K562 (cell line): Measurements from ENCODE around the gene VRK3. TPM values are rescaled to one million over a fixed set of nuclear protein-coding genes. Genes with fewer than 3 reads are reported as not detected.
A peak's percentile ranks its signal among the peaks of the same experiment; 100 is the strongest.

Experiments
- ATAC-seq: fragments of 200-7000 bp; cut with Tn5 transposase; 3 replicates; pipeline ENCODE4 v1.9.1; 2020; ENCODE audit warnings: moderate library complexity
- BruUV-seq: library from RNA; stranded (reverse); fragments of 400-500 nt; replicated peaks from 2 replicates; lab custom pipeline; 2021; lab: Mats Ljungman, UMichigan
- CTCF ChIA-PET: fragments of 300-600 bp; formaldehyde crosslinking; extraction: SDS; loops from one replicate; lab custom pipeline; 2021; ENCODE audit warnings: low intra/inter-chr PET ratio; lab: Yijun Ruan, JAX
- POLR2A ChIA-PET: fragments of 300-600, 350-650 bp; sonication (Branson Sonifier 250); formaldehyde crosslinking; extraction: SDS; loops from one replicate; lab custom pipeline; 2021; ENCODE audit warnings: antibody characterized with exemption, inconsistent platforms; lab: Yijun Ruan, JAX
- DNase-seq, 4 experiments: peaks; one replicate each; pipeline versions ENCODE4 v3.0.0 to v3.0.0-alpha.2; 2011 to 2018; ENCODE audit warnings: low spot score in 3 of 4, mixed read lengths in 3 of 4; ENCODE audit errors: extremely low read depth in 1 of 4
- FAIRE-seq: peaks from 2 replicates; lab custom pipeline; 2011; peaks lifted over from hg19 to GRCh38; lab: Jason Lieb, UNC
- H2AFZ ChIP-seq: 2 replicates; pipeline ENCODE4 v1.6.0; 2011; ENCODE audit warnings: low read depth, low read length, control low read depth, inconsistent platforms
- H3K27ac ChIP-seq: fragments of 200-600 bp; 3 replicates; pipeline ENCODE4 v1.8.0; 2011; ENCODE audit warnings: low read depth, mild to moderate bottlenecking, control low read depth, inconsistent platforms, low read length, moderate library complexity, mixed read lengths; ENCODE audit errors: extremely low read depth
- H3K27me3 ChIP-seq, 2 experiments: fragments of 300-600 bp in 1 of 2; 2 replicates in 1 of 2; 3 replicates in 1 of 2; pipeline versions ENCODE4 v1.6.0 to v1.8.0; 2011; ENCODE audit warnings: inconsistent platforms in 2 of 2, low read length in 2 of 2, mild to moderate bottlenecking in 1 of 2, mixed read lengths in 1 of 2, moderate library complexity in 1 of 2; ENCODE audit not compliant: control insufficient read depth in 2 of 2, insufficient read depth in 2 of 2
- H3K36me3 ChIP-seq: fragments of 300-600 bp; 3 replicates; pipeline ENCODE4 v1.8.0; 2011; ENCODE audit warnings: mild to moderate bottlenecking, low read length, inconsistent platforms; ENCODE audit not compliant: control insufficient read depth, insufficient read depth
- H3K4me1 ChIP-seq, 2 experiments: fragments of 200-600 bp in 1 of 2; replicated peaks in 1 of 2; 2 replicates in 1 of 2; 3 replicates in 1 of 2; pipeline versions ENCODE4 v1.5.1 to v1.8.0; 2011; ENCODE audit warnings: inconsistent platforms in 2 of 2, low read length in 2 of 2, mild to moderate bottlenecking in 1 of 2, mixed read lengths in 1 of 2, moderate library complexity in 1 of 2; ENCODE audit not compliant: control insufficient read depth in 2 of 2, insufficient read depth in 2 of 2
- H3K4me2 ChIP-seq: 2 replicates; pipeline ENCODE4 v1.6.1; 2011; ENCODE audit warnings: low read length, control low read depth, inconsistent platforms, mixed read lengths; ENCODE audit not compliant: insufficient read depth
- H3K4me3 ChIP-seq: fragments of 200-600 bp; sonication (generic), shearing (Covaris generic); 2 replicates; pipeline ENCODE4 v1.5.1; 2016; ENCODE audit warnings: control low read depth, inconsistent platforms
- H3K79me2 ChIP-seq: fragments of 200-600 bp; 3 replicates; pipeline ENCODE4 v1.8.0; 2011; ENCODE audit warnings: low read length, inconsistent platforms; ENCODE audit not compliant: control insufficient read depth, insufficient read depth
- H3K9ac ChIP-seq, 2 experiments: 2 replicates each; pipeline versions ENCODE4 v1.6.0 to v1.6.1; 2011; ENCODE audit warnings: low read depth in 2 of 2, low read length in 2 of 2, control low read depth in 1 of 2, inconsistent platforms in 1 of 2, mild to moderate bottlenecking in 1 of 2, mixed read lengths in 1 of 2; ENCODE audit not compliant: insufficient read depth in 1 of 2
- H3K9me1 ChIP-seq: one replicate; pipeline ENCODE4 v1.6.0; 2011; ENCODE audit warnings: inconsistent platforms, mild to moderate bottlenecking, low read length, moderate library complexity; ENCODE audit not compliant: control insufficient read depth, insufficient read depth
- H3K9me3 ChIP-seq: replicated peaks from 2 replicates; pipeline ENCODE4 v1.5.1; 2011; ENCODE audit warnings: low read depth, low read length, inconsistent platforms; ENCODE audit not compliant: control insufficient read depth, insufficient read depth
- H4K20me1 ChIP-seq: replicated peaks from 2 replicates; pipeline ENCODE4 v1.6.1; 2011; ENCODE audit warnings: low read length, inconsistent platforms, mixed read lengths; ENCODE audit not compliant: control insufficient read depth, insufficient read depth
- COPS2 ChIP-seq: fragments of 450-650 bp; conservative IDR thresholded peaks from 2 replicates; pipeline ENCODE4 v1.6.1; 2016; ENCODE audit warnings: mild to moderate bottlenecking, moderate library complexity
- FOXM1 ChIP-seq, 2 experiments: fragments of 450-650 bp in 1 of 2; sonication (generic) in 1 of 2; formaldehyde crosslinking in 1 of 2; IDR thresholded peaks; 2 replicates each; pipeline versions ENCODE4 v1.6.1 to v1.9.0; 2017 to 2022; ENCODE audit warnings: low read depth in 2 of 2, mild to moderate bottlenecking in 2 of 2, missing genetic modification reagents in 1 of 2, moderate library complexity in 1 of 2
- HEY1 ChIP-seq: fragments of 250-450 bp; sonication (Bioruptor Pico); IDR thresholded peaks from 2 replicates; pipeline ENCODE4 v1.5.0; 2020; ENCODE audit warnings: mild to moderate bottlenecking, moderate library complexity, borderline replicate concordance
- MBD2 ChIP-seq: sonication (generic); IDR thresholded peaks from 2 replicates; pipeline ENCODE4 v1.6.1; 2016; ENCODE audit warnings: low read depth, borderline replicate concordance
- MTA3 ChIP-seq: fragments of 450-650 bp; formaldehyde crosslinking; IDR thresholded peaks from 2 replicates; pipeline ENCODE4 v1.6.1; 2017; ENCODE audit warnings: mild to moderate bottlenecking, borderline replicate concordance
- RBM25 ChIP-seq: fragments of 200-400 bp; formaldehyde crosslinking; IDR thresholded peaks from 2 replicates; pipeline ENCODE4 v1.6.1; 2018; ENCODE audit warnings: low read length, low read depth, moderate library complexity; ENCODE audit not compliant: severe bottlenecking
- SREBF1 ChIP-seq: fragments of 150-350 bp; IDR thresholded peaks from 2 replicates; pipeline ENCODE4 v1.6.1; 2014; ENCODE audit warnings: antibody characterized with exemption, low read depth, low read length, borderline replicate concordance
- TEAD4 ChIP-seq, 2 experiments: sonication (generic) in 1 of 2; formaldehyde crosslinking in 1 of 2; IDR thresholded peaks; 2 replicates each; pipeline versions ENCODE4 v1.6.1 to v1.8.0; 2012 to 2022; ENCODE audit warnings: borderline replicate concordance in 1 of 2, inconsistent platforms in 1 of 2, low read length in 1 of 2, mild to moderate bottlenecking in 1 of 2, missing genetic modification reagents in 1 of 2
- TRIM24 ChIP-seq, 2 experiments: fragments of 450-650 bp; IDR thresholded peaks; 2 replicates each; pipeline ENCODE4 v1.6.1; 2016
- TRIM28 ChIP-seq: fragments of 450-650 bp; IDR thresholded peaks from 2 replicates; pipeline ENCODE4 v1.6.1; 2017
- XRCC3 ChIP-seq: fragments of 450-650 bp; IDR thresholded peaks from 2 replicates; pipeline ENCODE4 v1.6.1; 2017; ENCODE audit warnings: mild to moderate bottlenecking, moderate library complexity
- ZNF280A ChIP-seq: fragments of 450-650 bp; IDR thresholded peaks from 2 replicates; pipeline ENCODE4 v1.6.1; 2018; ENCODE audit warnings: mild to moderate bottlenecking, low read depth; ENCODE audit not compliant: partially characterized antibody
- ZNF41 ChIP-seq: fragments of 250-450 bp; sonication (Bioruptor Pico); conservative IDR thresholded peaks from 2 replicates; pipeline ENCODE4 v1.4.0; 2020; ENCODE audit warnings: mild to moderate bottlenecking
- ZNF507 ChIP-seq: conservative IDR thresholded peaks from 2 replicates; pipeline ENCODE4 v1.6.1; 2017; ENCODE audit warnings: missing genetic modification characterization, missing compliant biosample characterization
- ZNF75A ChIP-seq: fragments of 450-650 bp; formaldehyde crosslinking; IDR thresholded peaks from 2 replicates; pipeline ENCODE4 v1.4.0; 2020; ENCODE audit warnings: mild to moderate bottlenecking
- ZNF780A ChIP-seq: fragments of 250-450 bp; sonication (Bioruptor Pico); IDR thresholded peaks from 2 replicates; pipeline ENCODE4 v1.5.0; 2021; ENCODE audit warnings: mild to moderate bottlenecking
- WGBS: fragments of 100-300 bp; shearing (Covaris generic); methylation state at CpG from one replicate; pipeline ENCODE4 v1.1.6; 2016; ENCODE audit warnings: low coverage, mixed read lengths; ENCODE audit not compliant: insufficient coverage; ENCODE audit errors: missing lambda C conversion rate; 5-methylcytosine and 5-hydroxymethylcytosine counted together
- in situ Hi-C: fragments of 300-500 bp; cut with MboI; formaldehyde crosslinking; loops from 4 replicates; pipeline ENCODE4 v1.15.0; 2018; ENCODE audit warnings: inconsistent platforms, mixed read lengths
- intact Hi-C: fragments of 100-400 bp; cut with micrococcal nuclease; formaldehyde crosslinking; loops from 2 replicates; pipeline ENCODE4 v1.14.2; 2022
- polyA plus RNA-seq, 8 experiments: library from polyadenylated mRNA; depleted of rRNA in 4 of 8; stranded (reverse) in 5 of 8; unstranded in 3 of 8; fragments of >200 nt; fragmentation: Nextera tagmentation in 2 of 8; fragmentation: Illumina TruSeq in 1 of 8; extraction: Ambion mirVana in 2 of 8; extraction: Trizol in 1 of 8; gene quantifications; 2 replicates each; pipeline versions ENCODE4 v1.2.1 to v1.2.3, GENCODE V29; 2011 to 2014; ENCODE audit warnings: inconsistent platforms in 1 of 8, missing spikeins in 1 of 8
- total RNA-seq, 7 experiments: library from RNA; depleted of rRNA in 6 of 7; stranded (reverse); fragments of >200 nt in 6 of 7; fragmentation: Illumina TruSeq in 2 of 7; extraction: Trizol in 2 of 7; gene quantifications; 2 replicates each; pipeline versions ENCODE4 v1.2.1 to v1.2.3, GENCODE V29; 2011 to 2021; ENCODE audit warnings: low replicate concordance in 1 of 7
- TF ChIP-seq, protein P1 (sequence below): fragments of 450-650 bp; IDR thresholded peaks from 2 replicates; pipeline ENCODE4 v1.7.0; 2016; ENCODE audit warnings: borderline replicate concordance
- TF ChIP-seq, protein P2 (sequence below): fragments of 250-450 bp; sonication (Bioruptor Pico); IDR thresholded peaks from 2 replicates; pipeline ENCODE4 v1.8.0; 2022; ENCODE audit warnings: inconsistent platforms, mild to moderate bottlenecking, moderate library complexity, borderline replicate concordance

The VRK3 gene
- total and polyA plus RNA-seq, 9 of the 15 experiments (the other 6 are each of a cell fraction or from before 2014, with no cell fraction given), result 25.6 to 94.3 (median 42.9) TPM

GRCh38 chr19:50059045-50059444, 33.9 kb upstream of the VRK3 start:
- H3K27ac ChIP-seq, result no peak overlapping the region
- H3K4me2 ChIP-seq, result no peak overlapping the region
- H3K9me3 ChIP-seq, result peaks cover 19% of the 10 kb centered on the region
- DNase-seq (no peak), ATAC-seq (no peak), FAIRE-seq (no peak)
- H3K27me3 ChIP-seq, result no peaks in the 10 kb centered on the region; a peak in 1 of 5 replicates
- H3K36me3 ChIP-seq, result no peaks in the 10 kb centered on the region
- no peaks in the 10 kb centered on the region for H4K20me1 ChIP-seq
- no peak overlapping the region for H3K9ac ChIP-seq
- BruUV-seq, result no TSS peak
- 9% methylated on average over 6 of the region's 6 CpGs for WGBS
- in situ Hi-C loops, result no loop called here
- intact Hi-C loops, result no loop called here
- H3K4me3 ChIP-seq, result no peak overlapping the region
- no peaks in the 10 kb centered on the region for H3K9me1 ChIP-seq
- H3K4me1 ChIP-seq, result no peaks in the 10 kb centered on the region; a peak in 2 of 5 replicates
- ChIA-PET POLR2A (no interaction called here), CTCF (no interaction called here)
- H2AFZ ChIP-seq, result no peak overlapping the region
- H3K79me2 ChIP-seq, result no peaks in the 10 kb centered on the region
- TF ChIP-seq SREBF1, result no peak
- peak; percentile 30 for TF ChIP-seq RBM25
- TF ChIP-seq TRIM24 (IDR thresholded peaks at IDR 0.05), result peak in 1 of 2 experiments; percentile 60; a peak in 2 of 4 replicates
- TF ChIP-seq TEAD4 (IDR thresholded peaks at IDR 0.05; ENCODE audit: low read length), result 0 out of 2 replicates have a peak, but pooled peaks have one; percentile 7
- TF ChIP-seq TEAD4 (CRISPR knock-in tag; IDR thresholded peaks at IDR 0.05; ENCODE audit: borderline replicate concordance), result no peak
- TF ChIP-seq, protein P1, sequence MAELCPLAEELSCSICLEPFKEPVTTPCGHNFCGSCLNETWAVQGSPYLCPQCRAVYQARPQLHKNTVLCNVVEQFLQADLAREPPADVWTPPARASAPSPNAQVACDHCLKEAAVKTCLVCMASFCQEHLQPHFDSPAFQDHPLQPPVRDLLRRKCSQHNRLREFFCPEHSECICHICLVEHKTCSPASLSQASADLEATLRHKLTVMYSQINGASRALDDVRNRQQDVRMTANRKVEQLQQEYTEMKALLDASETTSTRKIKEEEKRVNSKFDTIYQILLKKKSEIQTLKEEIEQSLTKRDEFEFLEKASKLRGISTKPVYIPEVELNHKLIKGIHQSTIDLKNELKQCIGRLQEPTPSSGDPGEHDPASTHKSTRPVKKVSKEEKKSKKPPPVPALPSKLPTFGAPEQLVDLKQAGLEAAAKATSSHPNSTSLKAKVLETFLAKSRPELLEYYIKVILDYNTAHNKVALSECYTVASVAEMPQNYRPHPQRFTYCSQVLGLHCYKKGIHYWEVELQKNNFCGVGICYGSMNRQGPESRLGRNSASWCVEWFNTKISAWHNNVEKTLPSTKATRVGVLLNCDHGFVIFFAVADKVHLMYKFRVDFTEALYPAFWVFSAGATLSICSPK, result no peak
- TF ChIP-seq FOXM1 (IDR thresholded peaks at IDR 0.05; ENCODE audit: low read depth), result no peak
- TF ChIP-seq FOXM1 (CRISPR knock-in tag; IDR thresholded peaks at IDR 0.05; ENCODE audit: low read depth), result no peak
- TF ChIP-seq, protein P2, sequence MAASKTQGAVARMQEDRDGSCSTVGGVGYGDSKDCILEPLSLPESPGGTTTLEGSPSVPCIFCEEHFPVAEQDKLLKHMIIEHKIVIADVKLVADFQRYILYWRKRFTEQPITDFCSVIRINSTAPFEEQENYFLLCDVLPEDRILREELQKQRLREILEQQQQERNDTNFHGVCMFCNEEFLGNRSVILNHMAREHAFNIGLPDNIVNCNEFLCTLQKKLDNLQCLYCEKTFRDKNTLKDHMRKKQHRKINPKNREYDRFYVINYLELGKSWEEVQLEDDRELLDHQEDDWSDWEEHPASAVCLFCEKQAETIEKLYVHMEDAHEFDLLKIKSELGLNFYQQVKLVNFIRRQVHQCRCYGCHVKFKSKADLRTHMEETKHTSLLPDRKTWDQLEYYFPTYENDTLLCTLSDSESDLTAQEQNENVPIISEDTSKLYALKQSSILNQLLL, result no peak
- peak; percentile 82 for TF ChIP-seq ZNF280A
- TF ChIP-seq ZNF780A (CRISPR knock-in tag), result no peak
- no peak for TF ChIP-seq MBD2
- peak; percentile 84; the same call in 1 of the 2 replicates for TF ChIP-seq XRCC3
- peak; percentile 99 for TF ChIP-seq TRIM28
- peak; percentile 97 for TF ChIP-seq ZNF75A (CRISPR knock-in tag)
- TF ChIP-seq ZNF507 (tag), result no peak
- TF ChIP-seq COPS2, result no peak
- no peak for TF ChIP-seq ZNF41 (CRISPR knock-in tag)
- TF ChIP-seq MTA3, result 0 out of 2 replicates have a peak, but pooled peaks have one; percentile 39
- TF ChIP-seq HEY1 (CRISPR knock-in tag), result no peak
